H1 (cell line): ENCODE data around the gene CTSS. TPM values are rescaled to one million over a fixed set of nuclear protein-coding genes. Genes with fewer than 3 reads are reported as not detected.

ENCODE experiments used
- CTCF ChIA-PET: fragments of 300-600 bp; sonication (Branson Sonifier 250); formaldehyde crosslinking; loops from one replicate; lab custom pipeline; 2021; ENCODE audit not compliant: partially characterized antibody; lab: Charles Lee
- POLR2A ChIA-PET: fragments of 300-600 bp; sonication (Branson Sonifier 250); formaldehyde crosslinking; loops from one replicate; lab custom pipeline; 2021; ENCODE audit warnings: inconsistent platforms; ENCODE audit not compliant: partially characterized antibody; lab: Charles Lee
- DNase-seq, 2 experiments: peaks; one replicate each; pipeline versions ENCODE4 v3.0.0 to v3.0.0-alpha.2; 2010 to 2022; ENCODE audit warnings: low spot score in 2 of 2, low read depth in 1 of 2, mixed read lengths in 1 of 2
- FAIRE-seq: peaks from 2 replicates; lab custom pipeline; 2011; peaks lifted over from hg19 to GRCh38; lab: Jason Lieb, UNC
- H2AFZ ChIP-seq: 2 replicates; pipeline ENCODE4 v1.8.1; 2012; ENCODE audit warnings: low read length, inconsistent platforms
- H2AK5ac ChIP-seq: 2 replicates; pipeline ENCODE4 v1.6.1; 2013; ENCODE audit warnings: low read depth, low read length
- H2BK120ac ChIP-seq: replicated peaks from 2 replicates; pipeline ENCODE3; 2013; ENCODE audit warnings: low read depth, low read length, inconsistent platforms
- H2BK12ac ChIP-seq: 2 replicates; pipeline ENCODE4 v1.6.1; 2013; ENCODE audit warnings: low read depth, low read length
- H2BK15ac ChIP-seq: 2 replicates; pipeline ENCODE4 v1.6.1; 2013; ENCODE audit warnings: low read length
- H2BK20ac ChIP-seq: 2 replicates; pipeline ENCODE4 v1.6.1; 2013; ENCODE audit warnings: low read length
- H2BK5ac ChIP-seq: 2 replicates; pipeline ENCODE4 v1.6.1; 2013; ENCODE audit warnings: low read depth, low read length
- H3K14ac ChIP-seq: 2 replicates; pipeline ENCODE4 v1.6.1; 2013; ENCODE audit warnings: inconsistent platforms; ENCODE audit not compliant: insufficient read length
- H3K18ac ChIP-seq: 2 replicates; pipeline ENCODE4 v1.6.1; 2013; ENCODE audit warnings: low read length; ENCODE audit errors: extremely low read depth
- H3K23ac ChIP-seq: 2 replicates; pipeline ENCODE4 v1.6.1; 2013; ENCODE audit warnings: inconsistent platforms; ENCODE audit not compliant: insufficient read length
- H3K23me2 ChIP-seq: 2 replicates; pipeline ENCODE4 v1.6.1; 2013; ENCODE audit warnings: low read depth, low read length
- H3K27ac ChIP-seq: 2 replicates; pipeline ENCODE4 v1.6.1; 2011; ENCODE audit warnings: low read depth, low read length, inconsistent platforms
- H3K27me3 ChIP-seq, 4 experiments: replicated peaks in 1 of 4; 1 replicate in 1 of 4; 2 replicates in 3 of 4; pipeline versions ENCODE4 v1.6.1 to v1.8.1; 2011 to 2013; ENCODE audit warnings: low read length in 3 of 4, mild to moderate bottlenecking in 3 of 4, inconsistent platforms in 2 of 4, mixed read lengths in 2 of 4, moderate library complexity in 1 of 4; ENCODE audit not compliant: control insufficient read depth in 3 of 4, insufficient read depth in 3 of 4; ENCODE audit errors: extremely low read depth in 1 of 4
- H3K36me3 ChIP-seq, 4 experiments: 2 replicates each; pipeline versions ENCODE4 v1.6.1 to v1.8.1; 2011 to 2013; ENCODE audit warnings: mild to moderate bottlenecking in 4 of 4, low read length in 3 of 4, moderate library complexity in 2 of 4, control low read depth in 1 of 4, inconsistent platforms in 1 of 4; ENCODE audit not compliant: insufficient read depth in 4 of 4, control insufficient read depth in 2 of 4
- H3K4ac ChIP-seq: replicated peaks from 2 replicates; pipeline ENCODE3; 2013; ENCODE audit warnings: low read length, low read depth, mixed read lengths, inconsistent platforms; ENCODE audit not compliant: insufficient read length
- H3K4me1 ChIP-seq, 4 experiments: replicated peaks in 1 of 4; 1 replicate in 1 of 4; 2 replicates in 3 of 4; pipeline versions ENCODE4 v1.6.1 to v1.8.1; 2011 to 2013; ENCODE audit warnings: low read length in 3 of 4, inconsistent platforms in 2 of 4, mixed read lengths in 1 of 4; ENCODE audit not compliant: insufficient read depth in 4 of 4, control insufficient read depth in 3 of 4
- H3K4me2 ChIP-seq, 2 experiments: 2 replicates each; pipeline versions ENCODE4 v1.6.1 to v1.8.1; 2011 to 2013; ENCODE audit warnings: low read depth in 2 of 2, low read length in 2 of 2, control low read depth in 1 of 2, inconsistent platforms in 1 of 2, mild to moderate bottlenecking in 1 of 2; ENCODE audit not compliant: insufficient read depth in 1 of 2
- H3K4me3 ChIP-seq, 4 experiments: fragments of 200-600, 300-600 bp in 1 of 4; sonication (generic), shearing (Covaris generic), sonication (Bioruptor Twin) in 1 of 4; 2 replicates each; pipeline versions ENCODE4 v1.5.1 to v1.8.1; 2011 to 2016; ENCODE audit warnings: low read length in 4 of 4, low read depth in 3 of 4, control low read depth in 2 of 4, inconsistent platforms in 2 of 4, mild to moderate bottlenecking in 2 of 4, mixed read lengths in 1 of 4, moderate library complexity in 1 of 4; ENCODE audit not compliant: insufficient read depth in 2 of 4; ENCODE audit errors: extremely low read depth in 1 of 4
- H3K56ac ChIP-seq: replicated peaks from 2 replicates; pipeline ENCODE3; 2013; ENCODE audit warnings: low read depth, mild to moderate bottlenecking, mixed read lengths, low read length, inconsistent platforms; ENCODE audit not compliant: insufficient read length
- H3K79me1 ChIP-seq: 2 replicates; pipeline ENCODE4 v1.6.1; 2013; ENCODE audit warnings: low read depth, low read length, control low read depth
- H3K79me2 ChIP-seq, 2 experiments: 2 replicates each; pipeline versions ENCODE4 v1.6.1 to v1.8.1; 2012 to 2013; ENCODE audit warnings: low read length in 2 of 2, mild to moderate bottlenecking in 2 of 2, inconsistent platforms in 1 of 2; ENCODE audit not compliant: insufficient read depth in 2 of 2, control insufficient read depth in 1 of 2
- H3K9ac ChIP-seq, 4 experiments: replicated peaks in 1 of 4; 1 replicate in 1 of 4; 2 replicates in 3 of 4; pipeline versions ENCODE4 v1.6.1 to v1.8.1; 2011 to 2013; ENCODE audit warnings: low read depth in 3 of 4, low read length in 3 of 4, control low read depth in 2 of 4, mild to moderate bottlenecking in 2 of 4, moderate library complexity in 2 of 4, inconsistent platforms in 1 of 4; ENCODE audit errors: extremely low read depth in 1 of 4
- H3K9me3 ChIP-seq, 2 experiments: 2 replicates each; pipeline versions ENCODE4 v1.6.1 to v1.8.1; 2012 to 2013; ENCODE audit warnings: mild to moderate bottlenecking in 2 of 2, moderate library complexity in 2 of 2, control low read depth in 1 of 2, inconsistent platforms in 1 of 2, low read depth in 1 of 2, low read length in 1 of 2, mixed read lengths in 1 of 2; ENCODE audit not compliant: insufficient read depth in 2 of 2
- H4K20me1 ChIP-seq, 2 experiments: replicated peaks in 1 of 2; 2 replicates each; pipeline versions ENCODE3 to v1.8.1; 2011 to 2013; ENCODE audit warnings: inconsistent platforms in 2 of 2, low read length in 2 of 2, mild to moderate bottlenecking in 1 of 2; ENCODE audit not compliant: insufficient read depth in 2 of 2, control insufficient read depth in 1 of 2
- H4K5ac ChIP-seq: 2 replicates; pipeline ENCODE4 v1.6.1; 2013; ENCODE audit warnings: low read length, low read depth, mixed read lengths, inconsistent platforms; ENCODE audit not compliant: insufficient read length
- H4K8ac ChIP-seq: 2 replicates; pipeline ENCODE4 v1.8.0; 2013; ENCODE audit warnings: mild to moderate bottlenecking, moderate library complexity, low read length, inconsistent platforms; ENCODE audit not compliant: insufficient read depth; ENCODE audit errors: extremely low read depth
- H4K91ac ChIP-seq: replicated peaks from 2 replicates; pipeline ENCODE3; 2013; ENCODE audit warnings: low read length, mixed read lengths, inconsistent platforms; ENCODE audit not compliant: insufficient read length
- CBX5 ChIP-seq: fragments of 300-800, 300-1000 bp; sonication (generic); IDR thresholded peaks from 2 replicates; pipeline ENCODE4 v1.7.1; 2016; ENCODE audit warnings: antibody characterized with exemption, low read length, low read depth
- NRF1 ChIP-seq: IDR thresholded peaks from 2 replicates; pipeline ENCODE4 v1.6.1; 2011; ENCODE audit warnings: mild to moderate bottlenecking, low read depth, low read length, improper control_type of control experiment
- SP1 ChIP-seq: IDR thresholded peaks from 2 replicates; pipeline ENCODE4 v1.6.1; 2011; ENCODE audit warnings: low read depth, low read length
- SP2 ChIP-seq: IDR thresholded peaks from 2 replicates; pipeline ENCODE4 v1.6.1; 2012; ENCODE audit warnings: mild to moderate bottlenecking, low read length, inconsistent platforms
- WGBS, 2 experiments: shearing (Covaris generic) in 1 of 2; methylation state at CpG; one replicate each; pipeline versions ENCODE4 v1.1.6 to v1.1.7; 2013 to 2015; ENCODE audit warnings: low lambda C conversion rate in 2 of 2, mixed read lengths in 2 of 2, inconsistent platforms in 1 of 2, low coverage in 1 of 2, missing lambda C conversion rate in 1 of 2; ENCODE audit not compliant: insufficient replicate concordance in 2 of 2, insufficient coverage in 1 of 2, insufficient read length in 1 of 2; ENCODE audit errors: extremely low coverage in 1 of 2, missing lambda C conversion rate in 1 of 2; 5-methylcytosine and 5-hydroxymethylcytosine counted together
- polyA plus RNA-seq, 7 experiments: library from polyadenylated mRNA; depleted of rRNA in 3 of 7; stranded (reverse) in 5 of 7; unstranded in 2 of 7; fragments of >200 nt in 5 of 7; fragments of 200-250 nt in 2 of 7; gene quantifications; 1 replicate in 5 of 7; 2 replicates in 1 of 7; 4 replicates in 1 of 7; pipeline versions ENCODE4 v1.2.1 to v1.2.3, GENCODE V29; 2011 to 2013; ENCODE audit warnings: missing spikeins in 2 of 7, mixed read lengths in 2 of 7
- total RNA-seq: library from RNA; stranded (reverse); fragmentation: NEBNext Ultra II Directional; extraction: Animal tissue kit (Norgen Biotek cat#: 25700); gene quantifications from 2 replicates; pipeline ENCODE4 v1.2.1, GENCODE V29; 2021

Gene CTSS
- total and polyA plus RNA-seq, 2 of the 8 experiments (the other 6 are each of a cell fraction or from before 2014, with no cell fraction given) = not detected

GRCh38 chr1:150760013-150760412 lies 5.6 kb downstream of the CTSS start:
- ChIA-PET CTCF (no interaction called here), POLR2A (interaction anchor here (1.1 kb wide), 1 partner anchor 111 kb away, joined by 3 read pairs; no protein-coding TSS in a partner anchor)
- Histone ChIP-seq H3K56ac (no peak overlapping the region), H4K5ac (no peak overlapping the region), H4K91ac (no peak overlapping the region), H3K79me2 (no peaks in the 10 kb centered on the region), H3K23me2 (no peaks in the 10 kb centered on the region; the same call in 1 of the 2 replicates), H3K4me2 (no peak overlapping the region), H3K4ac (no peak overlapping the region), H3K4me1 (no peaks in the 10 kb centered on the region), H3K9me3 (peaks cover 0 to 5% of the 10 kb centered on the region in 2 experiments; a peak in 1 of 4 replicates), H2BK15ac (no peak overlapping the region), H2AK5ac (no peak overlapping the region), H4K20me1 (no peaks in the 10 kb centered on the region), H3K36me3 (no peaks in the 10 kb centered on the region), H3K27me3 (no peaks in the 10 kb centered on the region), H3K9ac (no peak overlapping the region), H3K27ac (no peak overlapping the region), H3K14ac (no peak overlapping the region), H4K8ac (no peak overlapping the region), H2AFZ (no peak overlapping the region), H3K23ac (no peak overlapping the region), H3K79me1 (no peaks in the 10 kb centered on the region), H3K4me3 (no peak overlapping the region), H2BK12ac (no peak overlapping the region), H2BK20ac (no peak overlapping the region), H2BK5ac (no peak overlapping the region), H3K18ac (no peak overlapping the region), H2BK120ac (no peak overlapping the region)
- 90% methylated on average over 3 of the region's 3 CpGs; no CpG with 5 or more reads in 1 of the 2 experiments for WGBS, 2 experiments
- no peak for FAIRE-seq
- no peak for DNase-seq
- no peak for TF ChIP-seq SP2
- no peak for TF ChIP-seq NRF1
- TF ChIP-seq SP1 = no peak
- TF ChIP-seq CBX5 = no peak
